SK-N-SH treated with all-trans-retinoic acid at 6 μM for 48 hours (cell line): ENCODE results near the gene BCAR3.

Experiments
- ARNTL ChIP-seq: fragments of 450-650 bp; formaldehyde crosslinking; IDR thresholded peaks from 2 replicates; pipeline ENCODE4 v1.5.0; 2020; ENCODE audit warnings: low read depth, mild to moderate bottlenecking, moderate library complexity, borderline replicate concordance
- BACH2 ChIP-seq: fragments of 250-450 bp; sonication (Bioruptor Pico); IDR thresholded peaks from 2 replicates; pipeline ENCODE4 v1.9.0; 2021; ENCODE audit warnings: mild to moderate bottlenecking, borderline replicate concordance
- CREB5 ChIP-seq: fragments of 250-450 bp; sonication (Bioruptor Pico); IDR thresholded peaks from 2 replicates; pipeline ENCODE4 v1.5.1; 2020; ENCODE audit warnings: low read depth, mild to moderate bottlenecking, moderate library complexity
- CSDC2 ChIP-seq: fragments of 250-450 bp; sonication (Bioruptor Pico); IDR thresholded peaks from 2 replicates; pipeline ENCODE4 v1.5.0; 2020; ENCODE audit warnings: mild to moderate bottlenecking, moderate library complexity
- ISL1 ChIP-seq: fragments of 250-450 bp; sonication (Bioruptor Pico); IDR thresholded peaks from 2 replicates; pipeline ENCODE4 v2.1.2; 2022; ENCODE audit warnings: mild to moderate bottlenecking, moderate library complexity
- POU6F1 ChIP-seq: fragments of 250-450 bp; sonication (Bioruptor Pico); IDR thresholded peaks from 2 replicates; pipeline ENCODE4 v1.8.0; 2021; ENCODE audit warnings: low read depth, mild to moderate bottlenecking, moderate library complexity, borderline replicate concordance
- RARB ChIP-seq: fragments of 250-450 bp; sonication (Bioruptor Pico); IDR thresholded peaks from 2 replicates; pipeline ENCODE4 v1.8.0; 2021; ENCODE audit warnings: mild to moderate bottlenecking, moderate library complexity
- TCF4 ChIP-seq: fragments of 250-450 bp; sonication (Bioruptor Pico); IDR thresholded peaks from 2 replicates; pipeline ENCODE4 v1.8.0; 2021; ENCODE audit warnings: mild to moderate bottlenecking, moderate library complexity, borderline replicate concordance
- TOX ChIP-seq: fragments of 250-450 bp; sonication (Bioruptor Pico); IDR thresholded peaks from 2 replicates; pipeline ENCODE4 v1.8.0; 2021; ENCODE audit warnings: mild to moderate bottlenecking, moderate library complexity, borderline replicate concordance
- ZFP30 ChIP-seq: fragments of 450-650 bp; formaldehyde crosslinking; IDR thresholded peaks from 2 replicates; pipeline ENCODE4 v1.5.0; 2022; ENCODE audit warnings: mild to moderate bottlenecking, moderate library complexity

GRCh38 chr1:93567255-93567918 is 114.2 kb downstream of the BCAR3 start:
- TF ChIP-seq ARNTL (CRISPR knock-in tag) = no peak
- no peak for TF ChIP-seq TOX (CRISPR knock-in tag)
- TF ChIP-seq CSDC2 = no peak
- TF ChIP-seq BACH2 (CRISPR knock-in tag) = no peak
- no peak for TF ChIP-seq ZFP30 (CRISPR knock-in tag)
- TF ChIP-seq CREB5 = no peak
- TF ChIP-seq ISL1 (CRISPR knock-in tag) = no peak
- TF ChIP-seq TCF4 (CRISPR knock-in tag) = no peak
- no peak for TF ChIP-seq RARB
- TF ChIP-seq POU6F1 = no peak
